SH-SY5Y (cell line): Measurements from ENCODE around the gene CRABP1.

Experiments
- GATA2 ChIP-seq: IDR thresholded peaks from 2 replicates; pipeline ENCODE4 v1.6.1; 2011; ENCODE audit warnings: mild to moderate bottlenecking, low read depth, low read length
- GATA3 ChIP-seq: IDR thresholded peaks from 2 replicates; pipeline ENCODE4 v1.6.1; 2011; ENCODE audit warnings: low read depth, mild to moderate bottlenecking, low read length, moderate library complexity

The CRABP1 gene

GRCh38 chr15:78392430-78392829 is 52.3 kb downstream of the CRABP1 start:
- TF ChIP-seq GATA3: no peak
- TF ChIP-seq GATA2: no peak

GRCh38 chr15:78393137-78393536 is 53.0 kb downstream of the CRABP1 start:
- TF ChIP-seq GATA2 (no peak), GATA3 (no peak)

GRCh38 chr15:78394026-78394425 is 53.9 kb downstream of the CRABP1 start:
- TF ChIP-seq GATA2 (no peak), GATA3 (no peak)

GRCh38 chr15:78394981-78395616 is 54.9 kb downstream of the CRABP1 start:
- TF ChIP-seq GATA2: no peak
- TF ChIP-seq GATA3: no peak

- no peak for TF ChIP-seq GATA2
- no peak for TF ChIP-seq GATA3
Observed at GRCh38 chr15:78396186-78396814, 56.1 kb downstream of the CRABP1 start.

GRCh38 chr15:78396976-78397375 is 56.8 kb downstream of the CRABP1 start:
- TF ChIP-seq GATA3 (no peak), GATA2 (no peak)

GRCh38 chr15:78397382-78397781 is 57.2 kb downstream of the CRABP1 start:
- TF ChIP-seq GATA3: no peak
- TF ChIP-seq GATA2: no peak
